Renal pelvis (tissue), 4 donors: ENCODE data around the gene ADCY1. TPM values are rescaled to one million over a fixed set of nuclear protein-coding genes. Genes with fewer than 3 reads are reported as not detected.

Source experiments
- DNase-seq: peaks from one replicate; pipeline ENCODE4 v3.0.0-alpha.2; 2013
- polyA plus RNA-seq, 3 donors: library from polyadenylated mRNA; unstranded; fragments of 120-200 nt; gene quantifications; one replicate each; pipeline ENCODE4 v1.2.1, GENCODE V29; 2013; ENCODE audit not compliant: insufficient read length in 3 of 3

ADCY1 gene
- polyA plus RNA-seq, 3 donors, result 3.6 to 3.8 (median 3.7) TPM

GRCh38 chr7:45650404-45651394 is 76.5 kb downstream of the ADCY1 start:
- DNase-seq, result no peak

DNA sequence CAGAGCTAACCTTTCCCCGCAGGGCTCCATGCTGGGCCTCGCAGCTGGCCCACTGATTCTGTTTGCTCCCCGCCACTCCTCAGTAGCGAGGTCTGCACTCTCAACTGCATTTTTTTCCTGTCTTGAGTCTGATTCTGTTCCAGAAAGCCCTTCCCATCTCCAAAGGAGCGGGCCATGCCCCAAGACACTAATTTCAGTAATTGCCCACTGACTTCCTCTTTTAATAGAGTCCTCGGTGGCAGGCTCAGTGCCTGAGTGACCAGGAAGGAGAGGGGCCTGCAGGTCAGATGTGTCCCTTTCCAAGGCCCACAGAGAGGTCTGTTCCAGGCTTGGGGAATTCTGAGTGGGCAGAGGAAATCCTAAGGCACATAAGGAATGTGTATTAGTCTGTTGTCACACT is 77.4 kb downstream of the ADCY1 start:
- no peak for DNase-seq

DNA sequence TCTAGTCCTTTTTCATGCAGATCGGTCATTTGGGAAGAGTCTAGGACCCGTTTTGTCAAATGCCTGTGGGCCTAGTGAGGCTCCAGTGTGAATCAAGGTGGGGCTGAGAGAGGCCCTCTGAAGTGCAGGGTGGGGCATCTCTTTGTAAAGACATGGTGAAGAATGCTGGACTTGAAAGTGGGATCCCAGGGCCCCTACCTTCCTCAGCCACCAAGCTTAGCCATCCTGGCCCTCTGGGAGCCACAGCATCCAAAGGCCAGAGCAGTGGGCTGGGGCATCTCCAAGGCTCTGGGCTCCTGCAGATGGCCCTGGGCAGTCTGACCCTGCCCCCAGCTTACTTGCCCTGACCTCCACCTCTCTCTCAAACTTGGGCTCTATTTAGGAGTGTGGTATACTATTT is 78.5 kb downstream of the ADCY1 start:
- DNase-seq, result no peak

- no peak for DNase-seq
These were observed 79.2 kb downstream of the ADCY1 start for GRCh38 chr7:45653209-45653907.

- no peak for DNase-seq
These were observed 80.2 kb downstream of the ADCY1 start for GRCh38 chr7:45654341-45654740.

DNA sequence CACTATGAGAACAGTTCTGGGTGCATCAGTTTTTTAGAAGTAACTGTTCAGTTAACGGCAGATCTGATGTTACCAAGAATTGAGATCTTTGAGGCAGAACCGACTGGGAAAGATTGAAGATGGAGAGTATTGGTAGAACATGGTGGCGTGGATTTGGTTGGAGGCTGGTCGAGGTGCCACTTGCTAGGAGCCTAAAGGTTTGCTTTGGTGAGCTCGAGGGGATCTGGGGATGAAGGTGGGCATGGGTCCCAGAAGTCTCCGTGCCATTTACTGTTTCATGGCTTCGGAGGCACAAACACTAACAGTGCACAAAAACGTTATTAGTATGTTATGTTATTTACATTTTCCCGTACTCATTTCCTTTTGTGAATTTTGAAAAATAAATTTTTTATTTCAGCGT is 81.4 kb downstream of the ADCY1 start:
- no peak for DNase-seq

DNA sequence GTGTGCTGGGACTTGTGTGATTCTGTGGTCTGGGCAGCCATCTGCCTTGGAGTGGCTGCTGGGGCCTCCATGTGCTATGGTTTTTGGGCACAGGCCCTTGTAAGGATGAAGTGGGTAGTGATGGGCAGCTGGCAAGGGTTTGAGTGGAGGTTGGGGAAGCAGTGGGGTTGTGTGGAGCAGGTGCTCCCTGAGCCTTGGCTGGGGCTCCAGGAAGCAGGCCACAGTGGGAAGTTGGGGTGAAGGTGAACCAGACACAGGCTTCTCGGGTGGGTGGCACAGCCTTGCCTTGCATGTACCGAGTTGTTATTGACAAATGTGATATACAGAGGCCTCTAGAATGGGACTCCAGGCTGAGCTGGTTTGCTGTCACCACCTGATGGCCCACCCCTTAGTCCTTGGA is 82.3 kb downstream of the ADCY1 start:
- no peak for DNase-seq

DNA sequence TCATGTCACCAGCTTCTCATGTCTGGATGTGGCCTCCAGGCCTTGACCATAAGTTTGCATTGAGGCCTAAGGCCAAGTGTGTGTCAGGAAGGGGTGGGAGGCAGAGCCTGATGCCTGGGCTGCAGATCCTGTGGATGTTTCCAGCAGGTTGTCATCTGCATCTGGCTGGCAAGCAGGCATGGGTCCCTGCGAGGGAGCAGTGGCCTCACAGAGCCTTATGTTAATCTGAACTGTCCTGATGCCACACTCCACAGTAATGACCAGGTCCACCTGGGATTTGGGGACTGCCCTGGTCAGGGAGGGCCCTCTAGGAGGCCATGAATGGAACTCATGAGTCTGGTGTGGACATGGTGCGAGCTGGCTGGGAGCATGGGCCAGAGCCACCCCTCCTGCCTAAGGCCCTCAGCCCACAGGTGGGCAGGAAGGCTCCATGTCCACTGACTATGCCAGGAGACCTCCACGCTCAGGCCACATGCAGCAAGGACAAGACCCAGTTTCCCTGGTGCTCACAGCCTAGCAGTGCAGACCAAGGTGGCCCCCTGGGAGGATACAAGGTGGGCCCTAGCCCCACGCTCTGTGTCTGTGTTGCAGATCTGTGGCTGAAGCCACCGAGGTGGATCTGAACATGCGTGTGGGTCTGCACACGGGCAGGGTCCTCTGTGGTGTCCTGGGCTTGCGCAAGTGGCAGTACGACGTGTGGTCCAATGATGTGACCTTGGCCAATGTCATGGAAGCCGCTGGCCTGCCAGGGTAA is 83.1 kb downstream of the ADCY1 start:
- DNase-seq, result no peak

- DNase-seq, result no peak
These were observed 83.9 kb downstream of the ADCY1 start for GRCh38 chr7:45657890-45658715.

GRCh38 chr7:45658716-45659495 is 84.7 kb downstream of the ADCY1 start:
- DNase-seq, result peak; percentile 64

DNA sequence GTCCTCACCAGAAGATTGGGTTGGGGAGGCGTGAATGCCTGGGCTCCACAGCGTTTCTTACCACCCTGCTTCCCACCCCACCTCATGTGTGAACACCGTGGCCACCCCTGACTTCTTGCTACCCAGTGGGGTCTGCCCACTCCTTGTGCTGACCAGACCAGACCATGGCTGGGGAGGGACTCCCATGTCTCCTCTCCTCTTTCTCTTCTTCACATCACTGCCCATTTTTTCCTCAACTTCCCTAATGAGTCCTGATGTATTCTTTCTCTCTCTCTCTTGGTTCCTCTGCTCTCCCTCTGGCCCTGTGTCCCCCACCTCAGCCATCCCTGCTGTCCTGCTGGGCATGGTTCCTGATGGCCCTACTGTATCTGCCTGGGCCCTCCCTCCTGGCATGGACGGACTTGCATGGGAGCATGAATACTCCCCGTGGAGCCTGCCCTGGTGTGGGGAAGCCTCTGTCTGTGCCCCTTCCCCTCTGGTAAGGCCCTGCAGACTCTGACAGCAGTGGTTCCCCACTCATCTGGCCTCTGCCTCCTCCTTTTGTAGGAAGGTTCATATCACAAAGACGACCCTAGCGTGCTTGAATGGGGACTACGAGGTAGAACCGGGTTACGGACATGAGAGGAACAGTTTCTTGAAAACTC is 85.5 kb downstream of the ADCY1 start:
- no peak for DNase-seq

DNA sequence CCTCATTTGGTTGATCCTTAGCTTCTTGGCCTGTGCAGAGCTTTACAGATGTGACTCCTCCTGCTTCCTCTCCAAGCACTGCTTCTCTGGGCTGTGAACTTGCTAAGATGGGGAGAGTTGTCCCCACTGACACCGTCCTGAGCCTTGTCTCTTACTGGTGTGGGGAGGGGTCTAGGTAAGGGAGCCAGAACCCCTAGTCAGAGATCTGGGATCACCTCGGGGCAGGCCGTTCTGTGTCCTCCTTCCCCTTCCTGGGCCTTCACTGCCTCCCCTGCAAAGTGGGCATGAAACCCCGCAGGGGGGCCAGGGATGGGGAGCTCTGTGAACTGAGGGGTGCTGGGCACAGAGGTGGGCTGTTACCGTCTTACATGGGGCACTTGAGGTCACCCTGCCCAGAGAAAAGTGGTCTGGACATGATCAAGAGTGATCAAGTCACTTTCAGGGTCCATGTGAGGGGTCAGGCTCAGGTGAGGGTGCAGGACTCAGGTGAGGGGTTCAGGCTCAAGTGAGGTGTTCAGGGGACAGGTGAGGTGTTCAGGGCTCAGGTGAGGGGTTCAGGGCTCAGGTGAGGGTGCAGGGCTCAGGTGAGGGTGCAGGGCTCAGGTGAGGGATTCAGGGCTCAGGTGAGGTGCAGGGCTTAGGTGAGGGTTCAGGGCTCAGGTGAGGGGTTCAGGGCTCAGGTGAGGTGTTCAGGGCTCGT is 86.2 kb downstream of the ADCY1 start:
- no peak for DNase-seq

DNA sequence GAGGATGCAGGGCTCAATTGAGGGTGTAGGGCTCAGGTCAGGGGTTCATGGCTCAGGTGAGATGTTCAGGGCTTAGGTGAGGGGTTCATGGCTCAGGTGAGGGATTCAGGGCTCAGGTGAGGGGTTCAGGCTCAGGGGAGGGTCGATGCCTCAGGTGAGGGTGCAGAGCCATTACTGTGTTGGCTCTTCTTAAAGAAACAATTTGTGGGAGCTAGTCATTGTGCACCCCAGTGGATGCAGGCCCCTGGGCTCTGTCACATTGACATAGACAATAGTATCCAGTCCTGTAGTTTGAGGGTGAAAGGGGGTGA is 86.7 kb downstream of the ADCY1 start:
- no peak for DNase-seq

- DNase-seq, result no peak
These were observed 87.3 kb downstream of the ADCY1 start for GRCh38 chr7:45661302-45661995.

DNA sequence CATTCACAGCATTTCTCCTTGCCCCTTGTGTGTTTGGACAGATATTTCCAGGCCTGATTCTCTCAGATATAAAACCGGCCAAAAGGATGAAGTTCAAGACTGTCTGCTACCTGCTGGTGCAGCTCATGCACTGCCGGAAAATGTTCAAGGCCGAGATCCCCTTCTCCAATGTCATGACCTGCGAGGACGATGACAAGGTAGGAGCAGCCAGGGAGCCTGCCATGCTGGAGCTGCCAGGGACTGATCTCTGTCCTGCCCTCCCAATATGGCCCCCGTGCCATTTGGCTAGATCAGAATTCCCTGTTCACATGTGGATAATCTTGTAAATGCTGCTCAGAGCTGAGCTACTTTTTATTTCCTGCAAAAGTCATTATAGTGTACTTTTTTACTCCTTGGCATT is 87.8 kb downstream of the ADCY1 start:
- DNase-seq, result no peak

GRCh38 chr7:45662540-45663166 is 88.5 kb downstream of the ADCY1 start:
- DNase-seq, result no peak

GRCh38 chr7:45663167-45663921 is 89.2 kb downstream of the ADCY1 start:
- DNase-seq, result no peak
